Endothelial cell of umbilical vein (primary cell): ENCODE data around the gene KCNJ15. TPM values are rescaled to one million over a fixed set of nuclear protein-coding genes. Genes with fewer than 3 reads are reported as not detected.

Experiments
- BruUV-seq: library from RNA; stranded (reverse); fragments of 400-500 nt; replicated peaks from 2 replicates; lab custom pipeline; 2021; lab: Mats Ljungman, UMichigan
- CTCF ChIA-PET: fragments of 300-600, 350-600 bp; sonication (Branson Sonifier 250); formaldehyde crosslinking; loops from one replicate; lab custom pipeline; 2021; ENCODE audit warnings: antibody characterized with exemption, inconsistent platforms; lab: Charles Lee
- POLR2A ChIA-PET: fragments of 300-600, 350-600 bp; sonication (Branson Sonifier 250); formaldehyde crosslinking; loops from one replicate; lab custom pipeline; 2021; ENCODE audit warnings: antibody characterized with exemption, inconsistent platforms; lab: Charles Lee
- DNase-seq: peaks from one replicate; pipeline ENCODE4 v3.0.0-alpha.2; 2011; ENCODE audit warnings: low read depth, low spot score
- FAIRE-seq: peaks from 2 replicates; lab custom pipeline; 2011; peaks lifted over from hg19 to GRCh38; lab: Jason Lieb, UNC
- H2AFZ ChIP-seq: 2 replicates; pipeline ENCODE4 v1.6.0; 2012; ENCODE audit warnings: low read depth, low read length, control low read depth, inconsistent platforms
- H3K27ac ChIP-seq: 2 replicates; pipeline ENCODE4 v1.5.1; 2011; ENCODE audit warnings: low read depth, mild to moderate bottlenecking, control low read depth, low read length, moderate library complexity; ENCODE audit not compliant: insufficient read depth
- H3K27me3 ChIP-seq, 2 experiments: 2 replicates each; pipeline versions ENCODE4 v1.6.0 to v1.6.1; 2011; ENCODE audit warnings: low read length in 2 of 2, mixed read lengths in 1 of 2; ENCODE audit not compliant: control insufficient read depth in 2 of 2, insufficient read depth in 2 of 2
- H3K36me3 ChIP-seq, 2 experiments: 2 replicates in 1 of 2; 3 replicates in 1 of 2; pipeline ENCODE4 v1.5.1; 2011; ENCODE audit warnings: low read length in 2 of 2, mild to moderate bottlenecking in 1 of 2, moderate library complexity in 1 of 2; ENCODE audit not compliant: control insufficient read depth in 2 of 2, insufficient read depth in 2 of 2; ENCODE audit errors: extremely low read depth in 1 of 2
- H3K4me1 ChIP-seq: 3 replicates; pipeline ENCODE4 v1.5.1; 2011; ENCODE audit warnings: mild to moderate bottlenecking, low read length; ENCODE audit not compliant: control insufficient read depth, insufficient read depth; ENCODE audit errors: extremely low read depth
- H3K4me2 ChIP-seq: 2 replicates; pipeline ENCODE4 v1.6.1; 2011; ENCODE audit warnings: low read length, control low read depth, mixed read lengths; ENCODE audit not compliant: insufficient read depth
- H3K4me3 ChIP-seq, 3 experiments: fragments of 200-600 bp in 1 of 3; sonication (generic), shearing (Covaris generic) in 1 of 3; replicated peaks in 1 of 3; 2 replicates each; pipeline ENCODE4 v1.5.1; 2011 to 2016; ENCODE audit warnings: control low read depth in 3 of 3, low read length in 3 of 3, mild to moderate bottlenecking in 2 of 3, inconsistent platforms in 1 of 3, low read depth in 1 of 3, moderate library complexity in 1 of 3; ENCODE audit not compliant: insufficient read depth in 1 of 3
- H3K79me2 ChIP-seq: 2 replicates; pipeline ENCODE4 v1.6.0; 2012; ENCODE audit warnings: low read length, inconsistent platforms; ENCODE audit not compliant: control insufficient read depth, insufficient read depth
- H3K9ac ChIP-seq: replicated peaks from 2 replicates; pipeline ENCODE3; 2011; ENCODE audit warnings: low read length, control low read depth; ENCODE audit not compliant: insufficient read depth; ENCODE audit errors: extremely low read depth
- H3K9me1 ChIP-seq: replicated peaks from 3 replicates; pipeline ENCODE4 v1.6.0; 2011; ENCODE audit warnings: mild to moderate bottlenecking, low read length; ENCODE audit not compliant: control insufficient read depth, insufficient read depth; ENCODE audit errors: extremely low read depth
- H3K9me3 ChIP-seq: replicated peaks from 2 replicates; pipeline ENCODE4 v1.5.1; 2012; ENCODE audit warnings: low read length, inconsistent platforms; ENCODE audit not compliant: control insufficient read depth, insufficient read depth
- H4K20me1 ChIP-seq: replicated peaks from 2 replicates; pipeline ENCODE3; 2011; ENCODE audit warnings: mild to moderate bottlenecking, low read length; ENCODE audit not compliant: control insufficient read depth, insufficient read depth; ENCODE audit errors: extremely low read depth
- EZH2 ChIP-seq: IDR thresholded peaks from 2 replicates; pipeline ENCODE4 v1.6.1; 2012; ENCODE audit warnings: borderline replicate concordance, low read depth, mild to moderate bottlenecking, moderate library complexity, low read length, inconsistent platforms; ENCODE audit not compliant: severe bottlenecking
- GATA2 ChIP-seq: IDR thresholded peaks from 2 replicates; pipeline ENCODE4 v1.7.0; 2011; ENCODE audit warnings: low read depth, mild to moderate bottlenecking, moderate library complexity, mixed read lengths, low read length; ENCODE audit not compliant: insufficient read length, insufficient read depth
- MYC ChIP-seq: IDR thresholded peaks from one replicate; pipeline ENCODE4 v1.6.1; 2011; ENCODE audit warnings: mild to moderate bottlenecking, low read depth, low read length
- POLR2AphosphoS5 ChIP-seq: IDR thresholded peaks from 2 replicates; pipeline ENCODE4 v1.6.1; 2012; ENCODE audit warnings: low read depth, mild to moderate bottlenecking, control low read depth, low read length, moderate library complexity; ENCODE audit not compliant: insufficient read depth
- dilution Hi-C: fragments of 300-500 bp; cut with MboI; formaldehyde crosslinking; loops from one replicate; pipeline ENCODE4 v1.15.0; 2019; ENCODE audit warnings: low sequenced_read_pairs; ENCODE audit not compliant: extremely low pct_ligation_motif_present
- intact Hi-C: fragments of 100-400 bp; cut with micrococcal nuclease; formaldehyde crosslinking; loops from one replicate; pipeline ENCODE4 v1.10.0; 2022
- polyA plus RNA-seq, 4 experiments: library from polyadenylated mRNA; depleted of rRNA in 3 of 4; stranded (reverse) in 3 of 4; unstranded in 1 of 4; fragments of >200 nt; gene quantifications; 2 replicates each; pipeline versions ENCODE4 v1.2.1 to v1.2.3, GENCODE V29; 2011 to 2012; ENCODE audit warnings: missing spikeins in 1 of 4
- total RNA-seq: library from RNA; stranded (reverse); gene quantifications from 2 replicates; pipeline ENCODE4 v1.2.3, GENCODE V29; 2021
- TF ChIP-seq, protein P1 (sequence below), 2 donors: IDR thresholded peaks; 1 replicate in 1 of 2; 2 replicates in 1 of 2; pipeline ENCODE4 v1.5.1; 2011; ENCODE audit warnings: low read length in 2 of 2, mild to moderate bottlenecking in 2 of 2, moderate library complexity in 2 of 2, control low read depth in 1 of 2, inconsistent platforms in 1 of 2, low read depth in 1 of 2; ENCODE audit not compliant: insufficient read depth in 1 of 2; ENCODE audit errors: extremely low read depth in 1 of 2
- TF ChIP-seq, protein P2 (sequence below): IDR thresholded peaks from 2 replicates; pipeline ENCODE4 v1.6.1; 2011; ENCODE audit not compliant: insufficient read depth, insufficient read length

KCNJ15 gene
- total and polyA plus RNA-seq, 2 donors (not counting 3 experiments of a cell fraction or from before 2014, with no cell fraction given): 1.4 to 1.5 TPM

DNA sequence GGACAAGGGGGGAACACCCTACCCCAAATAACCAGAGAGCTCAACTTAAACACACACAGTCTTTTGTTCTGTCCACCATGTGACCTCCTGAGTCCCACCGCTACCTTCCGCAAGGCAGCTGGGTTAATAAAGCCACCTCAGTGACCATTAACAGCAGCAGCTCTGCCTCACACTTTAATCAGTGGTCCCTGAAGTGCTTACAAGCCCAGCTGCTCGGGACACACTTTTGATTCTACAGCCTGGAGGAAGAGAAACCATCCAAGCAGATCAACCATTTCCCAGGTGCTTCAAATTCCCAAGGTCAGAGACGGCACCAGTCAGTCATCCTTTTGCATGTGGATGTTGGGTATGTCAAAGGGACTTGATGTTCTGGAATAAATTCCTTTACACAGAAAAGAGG is 70.1 kb downstream of the KCNJ15 start:
- H3K4me1 ChIP-seq: no peaks in the 10 kb centered on the region
- H3K79me2 ChIP-seq: no peaks in the 10 kb centered on the region
- no peak overlapping the region for H2AFZ ChIP-seq
- H3K27me3 ChIP-seq: peaks cover 2 to 5% of the 10 kb centered on the region in 2 experiments
- no peak overlapping the region for H3K4me3 ChIP-seq
- BruUV-seq: no TSS peak
- no peaks in the 10 kb centered on the region for H4K20me1 ChIP-seq
- FAIRE-seq: no peak
- H3K9me3 ChIP-seq: no peaks in the 10 kb centered on the region
- H3K9ac ChIP-seq: no peak overlapping the region
- POLR2A ChIA-PET: no interaction called here
- TF ChIP-seq POLR2AphosphoS5 (no peak), EZH2 (no peak), GATA2 (no peak), MYC (no peak)
- TF ChIP-seq, protein P1, sequence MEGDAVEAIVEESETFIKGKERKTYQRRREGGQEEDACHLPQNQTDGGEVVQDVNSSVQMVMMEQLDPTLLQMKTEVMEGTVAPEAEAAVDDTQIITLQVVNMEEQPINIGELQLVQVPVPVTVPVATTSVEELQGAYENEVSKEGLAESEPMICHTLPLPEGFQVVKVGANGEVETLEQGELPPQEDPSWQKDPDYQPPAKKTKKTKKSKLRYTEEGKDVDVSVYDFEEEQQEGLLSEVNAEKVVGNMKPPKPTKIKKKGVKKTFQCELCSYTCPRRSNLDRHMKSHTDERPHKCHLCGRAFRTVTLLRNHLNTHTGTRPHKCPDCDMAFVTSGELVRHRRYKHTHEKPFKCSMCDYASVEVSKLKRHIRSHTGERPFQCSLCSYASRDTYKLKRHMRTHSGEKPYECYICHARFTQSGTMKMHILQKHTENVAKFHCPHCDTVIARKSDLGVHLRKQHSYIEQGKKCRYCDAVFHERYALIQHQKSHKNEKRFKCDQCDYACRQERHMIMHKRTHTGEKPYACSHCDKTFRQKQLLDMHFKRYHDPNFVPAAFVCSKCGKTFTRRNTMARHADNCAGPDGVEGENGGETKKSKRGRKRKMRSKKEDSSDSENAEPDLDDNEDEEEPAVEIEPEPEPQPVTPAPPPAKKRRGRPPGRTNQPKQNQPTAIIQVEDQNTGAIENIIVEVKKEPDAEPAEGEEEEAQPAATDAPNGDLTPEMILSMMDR (IDR thresholded peaks at IDR 0.05; ENCODE audit: extremely low read depth in 1 of 2, insufficient read depth in 1 of 2, low read depth in 1 of 2, low read length in 2 of 2): no peak
- TF ChIP-seq, protein P2, sequence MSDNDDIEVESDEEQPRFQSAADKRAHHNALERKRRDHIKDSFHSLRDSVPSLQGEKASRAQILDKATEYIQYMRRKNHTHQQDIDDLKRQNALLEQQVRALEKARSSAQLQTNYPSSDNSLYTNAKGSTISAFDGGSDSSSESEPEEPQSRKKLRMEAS: no peak
- no peak overlapping the region for H3K4me2 ChIP-seq
- CTCF ChIA-PET: interaction anchor here (1.0 to 1.1 kb wide), 2 partner anchors 25 to 156 kb away, joined by 4 read pairs; no protein-coding TSS in a partner anchor
- no peak overlapping the region for H3K27ac ChIP-seq
- no peak for DNase-seq
- intact Hi-C loops (no loop called here), dilution Hi-C loops (no loop called here)
- no peaks in the 10 kb centered on the region for H3K36me3 ChIP-seq
- no peaks in the 10 kb centered on the region for H3K9me1 ChIP-seq
